GM13977 (cell line): ENCODE results near the gene DSE.

Experiments used
- DNase-seq: peaks from one replicate; pipeline ENCODE4 v3.0.0; 2012; ENCODE audit warnings: low spot score
- in situ Hi-C: fragments of 300-500 bp; cut with MboI; formaldehyde crosslinking; loops from one replicate; pipeline ENCODE4 v1.12.0; 2022; ENCODE audit warnings: low sequenced_read_pairs, low pct_unique_long_range_greater_than_20kb, mixed read lengths, inconsistent platforms; ENCODE audit not compliant: unreplicated experiment
- TF ChIP-seq, protein P1 (sequence below): IDR thresholded peaks from 2 replicates; pipeline ENCODE4 v1.5.1; 2012; ENCODE audit warnings: mild to moderate bottlenecking, control low read depth; ENCODE audit not compliant: insufficient read depth; ENCODE audit errors: extremely low read depth, missing control alignments

Gene DSE

GRCh38 chr6:116422238-116422637 is 51.5 kb downstream of the DSE start:
- TF ChIP-seq, protein P1, sequence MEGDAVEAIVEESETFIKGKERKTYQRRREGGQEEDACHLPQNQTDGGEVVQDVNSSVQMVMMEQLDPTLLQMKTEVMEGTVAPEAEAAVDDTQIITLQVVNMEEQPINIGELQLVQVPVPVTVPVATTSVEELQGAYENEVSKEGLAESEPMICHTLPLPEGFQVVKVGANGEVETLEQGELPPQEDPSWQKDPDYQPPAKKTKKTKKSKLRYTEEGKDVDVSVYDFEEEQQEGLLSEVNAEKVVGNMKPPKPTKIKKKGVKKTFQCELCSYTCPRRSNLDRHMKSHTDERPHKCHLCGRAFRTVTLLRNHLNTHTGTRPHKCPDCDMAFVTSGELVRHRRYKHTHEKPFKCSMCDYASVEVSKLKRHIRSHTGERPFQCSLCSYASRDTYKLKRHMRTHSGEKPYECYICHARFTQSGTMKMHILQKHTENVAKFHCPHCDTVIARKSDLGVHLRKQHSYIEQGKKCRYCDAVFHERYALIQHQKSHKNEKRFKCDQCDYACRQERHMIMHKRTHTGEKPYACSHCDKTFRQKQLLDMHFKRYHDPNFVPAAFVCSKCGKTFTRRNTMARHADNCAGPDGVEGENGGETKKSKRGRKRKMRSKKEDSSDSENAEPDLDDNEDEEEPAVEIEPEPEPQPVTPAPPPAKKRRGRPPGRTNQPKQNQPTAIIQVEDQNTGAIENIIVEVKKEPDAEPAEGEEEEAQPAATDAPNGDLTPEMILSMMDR = no peak
- in situ Hi-C loops = no loop called here

GRCh38 chr6:116424001-116424400 is 53.3 kb downstream of the DSE start:
- TF ChIP-seq, protein P1 = no peak
- DNase-seq = no peak
- in situ Hi-C loops = no loop called here

More at GRCh38 chr6:116422238-116422637, 51.5 kb downstream of the DSE start:
- DNase-seq = no peak

GRCh38 chr6:116426551-116426950 is 55.8 kb downstream of the DSE start:
- in situ Hi-C loops = no loop called here
- TF ChIP-seq, protein P1 = no peak
- DNase-seq = no peak

DNA sequence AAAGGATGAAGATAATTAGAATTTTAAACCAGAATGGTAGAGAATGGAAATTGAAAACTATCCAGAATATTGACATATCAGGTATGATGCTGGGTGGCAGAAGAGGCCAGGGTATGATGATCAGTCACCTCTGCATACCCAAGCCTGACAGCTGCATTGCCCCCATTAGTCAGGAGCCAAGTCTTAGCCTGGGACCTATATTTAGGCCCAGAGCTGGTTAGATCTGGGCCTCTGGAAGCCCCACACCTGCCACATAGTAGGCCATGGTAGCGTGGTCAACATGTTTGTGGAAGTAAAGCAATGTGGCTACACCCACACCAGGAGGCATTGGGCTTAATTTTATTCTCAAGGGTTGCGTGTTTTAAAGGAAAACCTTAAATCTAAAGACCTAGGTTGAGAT is 58.4 kb downstream of the DSE start:
- TF ChIP-seq, protein P1 = no peak
- in situ Hi-C loops = no loop called here
- no peak for DNase-seq

GRCh38 chr6:116430860-116431259 is 60.1 kb downstream of the DSE start:
- in situ Hi-C loops = no loop called here
- DNase-seq = no peak
- TF ChIP-seq, protein P1 = no peak

GRCh38 chr6:116431964-116432595 is 61.3 kb downstream of the DSE start:
- TF ChIP-seq, protein P1 = no peak
- no peak for DNase-seq
- in situ Hi-C loops = no loop called here
